GM10847 (cell line): ENCODE measurements around the gene SUMO3.

Experiments
- POLR2A ChIP-seq: IDR thresholded peaks from 2 replicates; pipeline ENCODE4 v1.6.1; 2011; ENCODE audit not compliant: insufficient read length; ENCODE audit errors: extremely low read depth

SUMO3 gene

GRCh38 chr21:44837537-44837936 is 19.7 kb upstream of the SUMO3 start:
- TF ChIP-seq POLR2A = no peak

DNA sequence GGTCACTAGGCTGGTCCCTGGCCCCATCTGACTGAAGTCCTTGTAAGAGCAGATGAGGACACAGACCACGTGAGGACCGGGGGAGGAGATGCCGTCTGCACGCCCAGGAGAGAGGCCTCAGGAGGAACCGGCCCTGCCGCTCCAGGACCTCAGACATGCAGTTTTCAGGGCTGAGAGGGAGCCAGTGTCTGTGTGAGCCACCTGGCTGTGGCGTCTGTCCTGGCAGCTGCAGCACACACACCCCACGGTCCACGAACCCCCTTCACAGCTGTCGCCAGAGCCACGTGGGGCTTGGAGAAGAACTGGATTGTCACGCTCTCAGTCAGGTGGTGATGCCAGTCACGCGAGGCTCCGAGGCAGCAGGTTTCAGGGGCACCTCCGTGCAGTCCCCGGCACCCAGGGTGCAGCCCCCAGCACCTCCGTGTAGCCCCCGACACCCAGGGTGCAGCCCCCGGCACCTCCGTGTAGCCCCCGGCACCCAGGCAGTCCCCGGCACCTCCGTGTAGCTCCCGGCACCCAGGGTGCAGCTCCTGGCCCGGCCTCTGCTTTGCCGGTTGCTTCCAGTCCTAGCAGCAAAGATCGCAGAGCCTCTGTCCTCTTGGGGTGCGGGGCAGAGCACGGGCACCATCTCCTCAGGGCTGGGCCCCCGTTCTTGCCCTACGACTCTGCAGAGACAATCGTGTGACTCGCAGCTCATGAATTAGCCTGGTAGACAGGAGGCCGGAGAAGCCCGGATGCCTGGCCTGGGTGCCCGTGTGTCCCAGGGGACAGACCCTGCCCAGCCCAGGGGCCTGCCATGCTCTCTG is 19.0 kb upstream of the SUMO3 start:
- no peak for TF ChIP-seq POLR2A

DNA sequence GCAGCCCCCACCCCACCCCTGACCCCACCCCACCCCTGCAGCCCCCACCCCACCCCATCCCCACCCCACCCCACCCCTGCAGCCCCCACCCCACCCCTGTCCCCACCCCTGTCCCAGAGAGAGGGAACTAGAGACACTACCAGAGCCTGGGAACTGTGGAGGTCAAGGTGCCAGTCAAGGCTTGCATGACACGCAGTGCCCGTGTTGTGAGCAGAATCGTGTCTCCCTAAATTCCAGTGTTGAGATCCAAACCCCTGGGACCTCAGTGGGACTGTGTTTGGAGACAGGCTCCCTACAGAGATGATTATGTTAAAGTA is 18.4 kb upstream of the SUMO3 start:
- TF ChIP-seq POLR2A = no peak

DNA sequence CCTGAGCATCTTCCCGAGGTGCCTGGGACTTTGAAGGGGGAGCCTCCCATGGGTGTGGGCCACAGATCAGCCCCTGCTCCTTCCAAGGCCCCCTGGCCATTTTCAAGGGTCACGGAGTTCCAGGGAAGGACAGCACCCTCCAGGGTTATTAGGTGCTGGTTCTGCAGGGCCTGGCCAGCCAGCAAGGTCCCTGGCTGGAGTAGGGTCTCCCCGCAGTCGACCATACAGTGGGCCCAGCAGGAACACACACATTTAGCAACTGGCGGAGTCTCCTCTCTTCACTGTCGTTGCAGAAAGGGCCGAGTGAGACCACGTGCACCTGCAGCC is 17.7 kb upstream of the SUMO3 start:
- no peak for TF ChIP-seq POLR2A

GRCh38 chr21:44834951-44835646 is 17.2 kb upstream of the SUMO3 start:
- no peak for TF ChIP-seq POLR2A

DNA sequence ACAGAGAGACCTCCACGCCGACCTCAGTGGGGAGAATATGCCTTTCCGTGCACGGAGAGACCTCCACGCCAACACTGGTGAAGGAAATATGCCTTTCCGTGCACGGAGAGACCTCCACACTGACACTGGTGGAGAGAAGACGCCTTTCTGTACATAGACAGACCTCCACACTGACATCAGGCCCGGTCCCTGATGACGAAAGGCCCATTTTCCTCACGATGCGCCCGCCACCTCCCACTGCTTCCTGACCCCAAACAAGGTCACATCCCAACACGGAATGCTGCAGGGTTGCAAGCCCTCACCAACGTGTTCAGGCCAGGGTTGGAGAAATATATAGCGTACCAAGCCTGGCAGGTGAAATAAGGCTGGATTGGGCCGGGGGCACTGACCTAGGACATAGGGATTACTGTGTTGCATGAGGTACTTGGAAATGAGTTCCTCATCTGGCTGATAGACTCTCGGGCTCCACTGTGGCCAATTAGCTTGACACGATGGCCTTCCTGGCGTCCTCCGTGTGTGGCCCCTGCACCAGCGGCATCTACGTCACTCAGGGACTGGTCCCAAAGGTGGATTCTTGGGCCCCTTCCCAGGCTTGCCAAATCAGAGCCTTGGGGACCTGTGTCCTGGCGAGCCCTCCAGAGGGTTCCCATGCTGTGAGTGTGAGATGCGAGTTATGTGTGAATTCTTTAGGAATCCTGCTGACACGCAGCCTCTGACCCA is 16.5 kb upstream of the SUMO3 start:
- no peak for TF ChIP-seq POLR2A

GRCh38 chr21:44833663-44834062 is 15.8 kb upstream of the SUMO3 start:
- no peak for TF ChIP-seq POLR2A

DNA sequence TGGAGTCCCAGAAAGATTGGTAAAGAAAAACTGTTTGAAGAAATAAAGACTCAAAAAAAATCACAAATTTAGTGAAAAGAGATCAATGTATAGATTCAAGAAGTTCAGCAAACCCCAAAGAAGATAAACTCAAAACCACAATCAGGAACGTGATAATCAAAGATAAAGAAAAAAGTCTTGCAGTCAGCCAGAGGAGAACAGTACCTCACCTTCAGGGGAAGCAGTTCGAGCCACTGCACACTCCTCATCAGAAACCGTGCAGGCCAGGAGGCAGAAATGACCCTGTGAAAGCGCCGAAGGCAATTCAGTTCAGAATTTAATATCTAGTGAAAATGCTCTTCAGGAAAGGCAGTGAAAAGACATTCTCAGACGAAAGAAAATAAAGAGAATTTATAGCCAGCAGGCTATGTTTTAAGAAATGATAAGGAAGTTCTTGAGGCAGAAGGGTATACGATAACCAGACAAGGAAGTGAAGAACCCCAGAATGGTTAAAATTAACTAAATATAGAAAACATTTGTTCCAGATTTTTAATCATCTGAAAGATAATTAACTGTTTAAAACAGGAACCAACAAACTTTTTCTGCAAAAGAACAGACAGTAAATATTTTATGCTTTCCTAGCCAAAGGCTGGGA is 13.5 kb upstream of the SUMO3 start:
- no peak for TF ChIP-seq POLR2A

DNA sequence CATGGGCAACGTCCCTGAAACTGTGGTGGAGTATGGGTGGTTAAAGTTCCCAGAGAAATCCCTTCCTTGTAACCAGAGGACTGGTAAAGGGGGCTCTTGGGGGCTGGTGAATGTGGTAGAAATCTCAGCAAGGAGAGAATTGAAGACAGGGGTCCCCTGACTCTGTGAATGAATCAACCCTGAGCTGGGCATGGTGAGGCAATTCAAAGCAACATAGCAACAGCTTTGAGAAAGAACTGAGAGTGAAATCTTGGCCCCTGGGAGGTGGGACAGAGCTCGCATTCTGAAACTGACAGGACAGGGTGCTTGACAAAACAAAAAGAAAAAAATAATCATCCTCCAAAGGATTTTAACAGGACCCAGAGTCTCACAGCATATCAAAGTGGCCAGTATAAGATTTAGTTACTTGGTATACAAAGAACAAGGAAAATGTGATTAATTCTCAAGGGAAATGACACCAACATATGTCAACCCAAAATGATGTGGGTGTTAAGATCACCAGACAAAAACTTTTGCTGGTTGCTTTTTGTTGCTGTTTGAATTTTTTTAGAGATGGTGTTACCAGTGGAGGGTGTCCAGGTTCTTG is 11.7 kb upstream of the SUMO3 start:
- no peak for TF ChIP-seq POLR2A

DNA sequence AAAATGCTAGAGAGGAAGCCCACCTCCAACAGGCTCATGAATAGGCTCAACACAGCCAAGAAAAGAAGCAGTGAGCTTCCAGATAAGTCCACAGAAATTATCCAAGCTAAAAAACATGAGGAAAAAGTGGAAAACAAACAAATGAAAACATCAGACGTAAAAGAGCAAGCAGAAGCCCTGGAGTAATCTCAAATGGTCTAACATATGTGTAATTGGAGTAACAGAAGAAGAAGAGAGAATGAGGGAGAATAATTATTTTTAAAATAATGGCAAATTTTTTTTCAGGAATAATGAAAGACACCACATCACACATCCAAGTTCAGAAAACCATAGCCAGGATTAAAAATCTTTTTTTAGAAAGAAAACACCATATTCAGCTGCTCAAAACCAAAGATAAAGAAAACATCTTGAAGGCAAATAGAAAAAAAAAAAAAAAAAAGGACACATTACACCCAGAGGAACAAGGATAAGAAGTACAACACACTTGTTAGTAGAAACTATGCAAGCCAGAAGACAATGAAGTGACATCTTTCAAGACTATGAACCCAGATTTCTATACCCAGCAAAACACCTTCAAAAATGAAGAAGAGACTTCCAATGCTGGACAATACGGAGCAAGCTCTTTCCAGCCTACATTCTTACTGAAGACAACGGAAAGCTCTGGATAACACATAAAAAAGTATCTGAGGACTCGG is 10.6 kb upstream of the SUMO3 start:
- TF ChIP-seq POLR2A = no peak

DNA sequence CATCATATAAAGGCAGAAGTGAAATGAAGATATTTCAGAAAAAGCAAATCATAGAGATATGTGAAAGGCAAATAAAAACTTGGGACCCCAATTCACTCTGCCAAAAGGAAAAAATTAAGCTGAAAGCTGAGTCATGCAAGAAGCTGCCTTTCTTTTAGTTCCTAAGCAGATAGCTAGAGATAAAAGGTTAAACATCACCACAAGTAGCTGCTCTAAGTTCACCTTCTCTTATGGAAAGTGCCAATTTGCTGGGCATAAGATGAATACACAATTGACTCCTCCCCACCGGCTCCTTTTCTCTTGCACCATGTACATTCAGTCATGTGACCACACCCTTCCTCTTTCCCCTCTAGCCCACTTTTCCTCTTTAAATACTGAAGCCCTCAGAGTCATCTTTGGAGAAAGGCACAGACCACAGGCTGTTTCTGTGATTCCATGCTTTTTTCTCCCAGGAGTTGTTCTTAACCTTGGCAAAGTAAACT is 5.4 kb upstream of the SUMO3 start:
- no peak for TF ChIP-seq POLR2A

DNA sequence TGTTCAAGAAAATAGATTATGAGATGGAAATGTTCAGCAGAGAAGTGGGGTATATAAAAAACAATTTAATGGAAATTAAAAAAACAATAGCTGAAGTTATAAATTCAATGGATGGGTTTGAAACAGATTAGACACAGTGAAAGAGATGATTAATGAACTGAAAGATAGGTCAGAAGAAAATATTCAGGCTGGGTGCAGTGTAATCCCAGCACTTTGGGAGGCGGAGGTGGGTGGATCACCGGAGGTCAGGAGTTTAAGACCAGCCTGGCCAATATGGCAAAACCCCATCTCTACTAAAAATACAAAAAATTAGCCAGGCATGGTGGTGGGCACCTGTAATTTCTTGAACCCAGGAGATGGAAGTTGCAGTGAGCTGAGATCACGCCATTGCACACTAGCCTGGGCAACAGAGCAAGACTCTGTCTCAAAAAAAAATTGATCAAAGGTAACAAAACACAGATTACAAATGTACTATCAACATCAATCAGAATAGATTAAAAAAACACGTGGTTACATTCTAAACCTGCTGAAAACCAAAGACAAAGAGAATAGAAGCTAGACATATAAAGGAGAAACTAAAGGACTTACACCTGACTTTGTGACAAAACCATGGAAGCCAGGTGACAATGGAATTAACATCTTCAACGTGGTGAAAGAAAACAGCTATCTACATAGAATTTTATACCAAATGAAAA is 4.8 kb upstream of the SUMO3 start:
- TF ChIP-seq POLR2A = no peak

DNA sequence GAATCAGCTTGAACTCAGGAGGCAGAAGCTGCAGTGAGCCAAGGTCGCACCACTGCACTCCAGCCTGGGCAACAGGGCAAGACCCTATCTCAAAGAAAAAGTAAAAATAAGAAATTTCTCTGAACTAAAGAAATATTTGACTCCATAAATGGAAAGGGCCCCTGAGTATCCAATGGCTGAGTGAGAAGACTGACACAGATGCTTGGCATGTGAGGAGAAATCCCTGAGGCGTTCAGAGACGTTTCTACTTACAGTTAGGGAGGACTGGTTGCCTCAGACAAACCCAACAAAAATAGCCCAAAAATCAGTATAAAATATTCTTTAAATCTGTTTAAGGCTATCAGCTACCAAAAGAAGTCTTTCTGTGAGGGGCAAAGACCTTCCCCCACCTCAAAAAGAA is 3.0 kb upstream of the SUMO3 start:
- TF ChIP-seq POLR2A = no peak
